Activated T-helper 9 cell treated with anti-CD3 and anti-CD28 coated beads, Interleukin-2, amount 50 U/mL, for 16 hours (primary cell): Measurements from ENCODE around the gene OR56A5.

Experiments used
- DNase-seq: peaks from one replicate; pipeline ENCODE4 v3.0.0-alpha.2; 2020; ENCODE audit warnings: low read depth

The OR56A5 gene

GRCh38 chr11:5932671-5933070 lies 35.6 kb downstream of the OR56A5 start:
- DNase-seq, result no peak

- DNase-seq, result no peak
Measured at GRCh38 chr11:5931061-5931460, 37.2 kb downstream of the OR56A5 start.

GRCh38 chr11:5930614-5931013 lies 37.7 kb downstream of the OR56A5 start:
- DNase-seq, result no peak

GRCh38 chr11:5929571-5930368 lies 38.5 kb downstream of the OR56A5 start:
- no peak for DNase-seq

GRCh38 chr11:5928811-5929210 lies 39.5 kb downstream of the OR56A5 start:
- no peak for DNase-seq

GRCh38 chr11:5928271-5928670 lies 40.0 kb downstream of the OR56A5 start:
- no peak for DNase-seq

- DNase-seq, result no peak
Measured at GRCh38 chr11:5923794-5924193, 44.5 kb downstream of the OR56A5 start.

GRCh38 chr11:5923427-5923776 lies 44.9 kb downstream of the OR56A5 start:
- no peak for DNase-seq

GRCh38 chr11:5922749-5923426 lies 45.4 kb downstream of the OR56A5 start:
- DNase-seq, result no peak
